ENCODE data around the gene RNF208. TPM values are rescaled to one million over a fixed set of nuclear protein-coding genes. Genes with fewer than 3 reads are reported as not detected.

The RNF208 gene
- total and polyA plus RNA-seq, 4 donors = 0.28 to 7.1 (median 2.6) TPM

- TF ChIP-seq FOXA2 (IDR thresholded peaks at IDR 0.05) = no peak
- TF ChIP-seq TAF1 (conservative IDR thresholded peaks at IDR 0.05) = no peak
- TF ChIP-seq ZBTB33 (IDR thresholded peaks at IDR 0.05) = no peak
- TF ChIP-seq SP1 (IDR thresholded peaks at IDR 0.05) = no peak
- TF ChIP-seq HNF4G (IDR thresholded peaks at IDR 0.05) = no peak
- no peak for TF ChIP-seq REST (IDR thresholded peaks at IDR 0.05)
- no peak for TF ChIP-seq FOXA1 (IDR thresholded peaks at IDR 0.05)
- no peak for TF ChIP-seq MAX (IDR thresholded peaks at IDR 0.05)
- TF ChIP-seq ATF3 (IDR thresholded peaks at IDR 0.05) = no peak
- no peak for TF ChIP-seq HNF4A (conservative IDR thresholded peaks at IDR 0.05)
- no peak for TF ChIP-seq EGR1 (IDR thresholded peaks at IDR 0.05; ENCODE audit: low read depth in 2 of 2)
- TF ChIP-seq RXRA (IDR thresholded peaks at IDR 0.05) = no peak
- TF ChIP-seq JUND (IDR thresholded peaks at IDR 0.05) = no peak
- H3K9ac ChIP-seq (ENCODE audit: low read depth in 1 of 2, low read length in 2 of 2) = no peak overlapping the region
- H3K4me3 ChIP-seq (ENCODE audit: low read depth in 1 of 3, low read length in 3 of 3) = no peak overlapping the region
- DNase-seq (ENCODE audit: low spot score) = no peak
- H3K27ac ChIP-seq (ENCODE audit: low read depth in 1 of 2, low read length in 2 of 2) = no peak overlapping the region
- peaks cover 0 to 14% (median 5%) of the 10 kb centered on the region in 4 donors for H3K36me3 ChIP-seq (ENCODE audit: control insufficient read depth in 4 of 4, insufficient read depth in 3 of 4, low read depth in 1 of 4, low read length in 3 of 4)
- H3K9me3 ChIP-seq (ENCODE audit: control insufficient read depth in 4 of 4, low read length in 3 of 4) = no peaks in the 10 kb centered on the region
- peaks cover 9 to 53% (median 26%) of the 10 kb centered on the region in 4 donors for H3K4me1 ChIP-seq (ENCODE audit: control insufficient read depth in 4 of 4, insufficient read depth in 4 of 4, low read length in 3 of 4)
- WGBS = 91% methylated on average over 32 of the region's 32 CpGs
- H3K27me3 ChIP-seq (ENCODE audit: control insufficient read depth in 4 of 4, insufficient read depth in 4 of 4, low read length in 3 of 4) = no peaks in the 10 kb centered on the region
Measured at GRCh38 chr9:137270929-137271695, 49.1 kb upstream of the RNF208 start.

GRCh38 chr9:137269231-137269772, 47.3 kb upstream of the RNF208 start:
- peak overlapping the region in 1 of 3 donors; percentile 12 for H3K4me3 ChIP-seq (ENCODE audit: low read depth in 1 of 3, low read length in 3 of 3)
- no peak for DNase-seq (ENCODE audit: low spot score)
- H3K27ac ChIP-seq (ENCODE audit: low read depth in 1 of 2, low read length in 2 of 2) = peak overlapping the region; percentile 59 to 69
- H3K4me1 ChIP-seq (ENCODE audit: control insufficient read depth in 4 of 4, insufficient read depth in 4 of 4, low read length in 3 of 4) = peaks cover 9 to 42% (median 24%) of the 10 kb centered on the region in 4 donors
- H3K36me3 ChIP-seq (ENCODE audit: control insufficient read depth in 4 of 4, insufficient read depth in 3 of 4, low read depth in 1 of 4, low read length in 3 of 4) = peaks cover 2 to 18% (median 10%) of the 10 kb centered on the region in 4 donors
- H3K27me3 ChIP-seq (ENCODE audit: control insufficient read depth in 4 of 4, insufficient read depth in 4 of 4, low read length in 3 of 4) = no peaks in the 10 kb centered on the region
- WGBS = 27% methylated on average over 17 of the region's 17 CpGs
- no peaks in the 10 kb centered on the region for H3K9me3 ChIP-seq (ENCODE audit: control insufficient read depth in 4 of 4, low read length in 3 of 4)
- H3K9ac ChIP-seq (ENCODE audit: low read depth in 1 of 2, low read length in 2 of 2) = no peak overlapping the region
- no peak for TF ChIP-seq NR2F2 (IDR thresholded peaks at IDR 0.05)
- TF ChIP-seq TAF1 (conservative IDR thresholded peaks at IDR 0.05) = no peak
- no peak for TF ChIP-seq HNF4G (IDR thresholded peaks at IDR 0.05)
- TF ChIP-seq RAD21 (IDR thresholded peaks at IDR 0.05) = peak in 1 of 2 donors; percentile 17
- no peak for TF ChIP-seq ATF3 (IDR thresholded peaks at IDR 0.05)
- peak in 1 of 2 donors; percentile 45 for TF ChIP-seq GABPA (IDR thresholded peaks at IDR 0.05 in 1 of 2, conservative IDR thresholded peaks at IDR 0.05 in 1 of 2)
- no peak for TF ChIP-seq REST (IDR thresholded peaks at IDR 0.05)
- TF ChIP-seq YY1 (IDR thresholded peaks at IDR 0.05) = no peak
- TF ChIP-seq EGR1 (IDR thresholded peaks at IDR 0.05; ENCODE audit: low read depth in 2 of 2) = no peak
- TF ChIP-seq FOXA1 (IDR thresholded peaks at IDR 0.05) = no peak
- peak; percentile 57 for TF ChIP-seq SP1 (IDR thresholded peaks at IDR 0.05)
- TF ChIP-seq RXRA (IDR thresholded peaks at IDR 0.05) = peak; percentile 41 to 51
- peak; percentile 75 for TF ChIP-seq MAX (IDR thresholded peaks at IDR 0.05)
- no peak for TF ChIP-seq FOXA2 (IDR thresholded peaks at IDR 0.05)
- TF ChIP-seq HNF4A (conservative IDR thresholded peaks at IDR 0.05) = peak; percentile 4 to 12
- TF ChIP-seq JUND (IDR thresholded peaks at IDR 0.05) = no peak
